NOMO-1 (cell line): Measurements from ENCODE around the gene TSHZ3.

Experiments used
- DNase-seq, 2 experiments: peaks; one replicate each; lab custom pipeline; 2025; ENCODE audit not compliant: unreplicated experiment in 2 of 2; lab: John Stamatoyannopoulos, UW

TSHZ3 gene

GRCh38 chr19:31292639-31293185 is 56.5 kb downstream of the TSHZ3 start:
- DNase-seq = no peak

- DNase-seq = no peak
These were observed 58.2 kb downstream of the TSHZ3 start for GRCh38 chr19:31290931-31291590.

DNA sequence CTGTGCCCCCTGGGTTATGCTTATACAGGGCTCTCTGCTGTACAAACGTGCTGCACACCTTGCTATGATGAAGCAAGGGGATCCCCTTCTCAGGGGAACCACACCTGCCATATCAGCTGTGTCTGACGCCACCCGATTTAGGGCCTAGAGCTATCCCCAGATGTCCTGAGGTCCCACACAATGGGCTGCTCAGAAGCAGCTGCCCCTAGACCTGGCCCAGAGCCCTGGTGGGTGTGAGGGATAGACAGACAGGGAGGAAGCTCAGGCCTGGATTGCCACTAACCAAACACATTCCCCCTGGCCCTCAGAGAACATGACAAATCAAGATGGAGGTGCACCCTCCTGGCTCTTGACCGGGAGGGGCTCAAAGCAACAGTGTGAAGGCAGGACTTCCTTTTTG is 59.3 kb downstream of the TSHZ3 start:
- no peak for DNase-seq

DNA sequence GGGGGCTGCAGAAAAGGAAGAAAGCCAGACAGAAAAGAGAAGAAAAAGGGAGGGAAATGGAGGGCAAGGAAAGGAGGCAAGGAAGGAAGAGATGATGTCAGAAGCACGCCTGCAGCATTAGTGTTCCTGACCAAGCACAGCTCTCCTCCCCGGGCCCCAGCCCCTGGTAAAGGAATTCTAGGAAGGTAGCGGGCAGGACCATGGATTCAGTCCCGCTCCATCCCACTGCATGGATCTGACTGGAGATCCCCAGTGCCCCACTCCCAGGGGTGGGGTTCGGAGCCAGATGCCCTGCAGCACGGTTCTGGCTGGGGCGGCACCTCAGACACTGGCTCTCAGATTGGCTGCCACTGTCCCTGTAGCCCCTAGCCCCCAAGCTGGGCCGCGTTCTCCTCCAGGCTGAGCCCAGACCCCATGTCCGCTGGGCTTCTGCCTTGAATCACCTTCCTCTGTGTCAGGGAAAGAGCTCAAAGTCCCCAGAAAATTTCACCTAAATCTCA is 59.8 kb downstream of the TSHZ3 start:
- no peak for DNase-seq

GRCh38 chr19:31286491-31286890 is 62.7 kb downstream of the TSHZ3 start:
- DNase-seq = no peak

DNA sequence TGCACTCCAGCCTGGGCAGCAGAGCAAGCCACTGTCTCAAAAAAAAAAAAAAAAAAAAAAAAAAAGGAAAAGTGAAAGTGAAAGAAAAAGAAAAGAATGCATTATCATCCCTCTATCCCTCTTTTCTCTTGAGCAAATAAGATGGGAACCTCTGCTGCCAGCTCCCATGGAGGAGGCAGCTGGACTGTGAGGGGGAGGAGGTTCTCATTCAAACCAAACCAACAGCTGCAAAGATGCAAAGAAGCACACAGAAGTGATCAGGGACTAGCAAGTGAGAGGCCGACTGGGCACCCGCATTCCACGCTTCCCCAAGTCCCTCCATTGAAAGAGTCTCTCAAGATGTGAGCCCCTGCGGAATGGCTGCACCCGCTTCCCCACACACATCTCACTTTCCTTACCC is 63.5 kb downstream of the TSHZ3 start:
- no peak for DNase-seq

DNA sequence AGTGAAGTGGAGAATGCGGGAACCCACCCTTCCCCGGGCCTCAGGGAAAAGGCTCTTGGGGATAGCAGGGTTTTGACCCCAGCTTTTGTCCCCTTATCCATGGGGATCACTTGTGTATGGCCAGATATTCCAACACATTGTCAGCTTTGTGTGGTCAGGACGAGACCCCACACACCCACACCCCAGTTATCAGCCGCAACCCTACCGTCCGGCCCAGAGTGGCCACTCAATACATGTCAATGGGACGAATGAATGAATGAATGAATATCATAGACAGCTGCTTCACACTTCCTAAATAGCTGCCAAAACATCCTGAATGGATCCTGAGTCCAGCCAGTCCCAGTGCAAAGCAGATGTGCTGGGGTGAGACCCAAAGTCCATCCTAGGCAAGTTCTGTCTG is 64.6 kb downstream of the TSHZ3 start:
- DNase-seq = no peak

DNA sequence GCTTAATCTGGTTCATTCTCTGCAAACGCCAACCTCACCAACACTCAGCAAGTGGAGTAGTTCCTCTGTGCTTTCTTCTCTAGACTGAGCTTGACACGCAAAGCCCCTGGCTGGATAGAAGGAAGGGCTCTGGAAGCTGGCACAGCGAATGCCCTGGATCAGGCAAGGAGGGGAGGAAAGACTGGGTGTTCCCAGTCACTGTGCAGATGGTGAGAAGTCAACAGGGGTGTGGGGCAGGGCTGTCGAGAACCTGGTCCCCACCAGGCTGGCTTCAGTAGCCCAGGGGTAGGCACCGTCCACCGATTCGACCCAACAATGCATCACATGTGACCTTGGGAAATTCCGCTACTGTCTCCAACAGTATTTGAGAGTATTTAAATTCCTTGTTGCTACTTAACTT is 65.5 kb downstream of the TSHZ3 start:
- DNase-seq = no peak

DNA sequence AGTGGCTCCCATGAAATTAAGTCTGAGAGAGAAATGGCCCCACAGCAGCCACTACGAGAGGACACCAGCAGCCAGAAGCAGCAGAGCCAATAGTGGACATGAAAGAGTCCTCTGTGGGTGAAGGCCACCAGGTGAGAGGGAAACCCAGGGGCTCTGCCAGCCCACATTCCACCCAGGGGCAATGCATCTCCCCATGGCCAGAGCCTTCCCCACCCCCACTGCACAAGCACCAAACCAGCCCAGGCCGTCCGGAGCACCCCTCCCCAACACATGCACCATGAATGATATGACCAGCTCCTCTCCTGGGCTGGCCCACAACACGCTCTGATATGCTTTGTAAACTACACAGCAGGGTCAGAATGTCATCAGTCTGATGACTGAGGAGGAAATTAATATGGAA is 66.9 kb downstream of the TSHZ3 start:
- DNase-seq = no peak

GRCh38 chr19:31280287-31281006 is 68.8 kb downstream of the TSHZ3 start:
- DNase-seq = no peak

- DNase-seq = no peak
These were observed 69.8 kb downstream of the TSHZ3 start for GRCh38 chr19:31279436-31279765.

- DNase-seq = no peak
These were observed 70.4 kb downstream of the TSHZ3 start for GRCh38 chr19:31278555-31279435.

DNA sequence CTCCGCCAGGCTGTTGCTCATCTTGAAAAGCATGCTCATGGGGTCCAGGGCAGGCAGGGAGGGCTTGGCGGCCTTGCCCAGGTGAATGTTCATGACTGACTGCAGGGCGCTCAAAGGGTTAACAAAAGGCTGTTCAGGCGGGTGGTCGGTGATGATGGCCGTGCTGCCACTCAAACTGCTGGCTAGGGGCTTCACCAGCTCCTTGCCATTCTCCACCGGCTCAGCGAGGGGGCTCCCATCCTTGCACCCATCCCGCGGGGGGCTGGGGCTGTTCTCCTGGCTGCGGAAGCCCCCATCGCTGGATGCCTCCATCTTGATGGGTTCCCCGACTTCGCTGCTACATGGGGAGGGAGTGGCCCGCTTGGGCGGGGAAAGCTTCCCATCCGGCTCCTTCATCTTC is 71.7 kb downstream of the TSHZ3 start:
- no peak for DNase-seq

GRCh38 chr19:31276831-31277230 is 72.4 kb downstream of the TSHZ3 start:
- DNase-seq = no peak

DNA sequence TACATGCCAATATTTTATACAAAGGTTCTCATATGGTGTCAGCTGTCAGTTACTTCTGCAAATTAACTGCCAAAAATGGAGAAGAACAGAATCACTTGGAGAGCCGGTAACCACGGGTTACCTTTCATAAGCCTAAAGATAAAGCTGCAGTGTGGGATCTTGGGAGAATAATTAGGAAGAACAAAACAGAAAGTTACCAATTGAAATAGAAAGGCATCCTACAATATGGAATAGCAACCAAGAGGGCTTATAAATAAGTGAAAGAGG is 74.2 kb downstream of the TSHZ3 start:
- DNase-seq = peak; percentile 5 to 41

DNA sequence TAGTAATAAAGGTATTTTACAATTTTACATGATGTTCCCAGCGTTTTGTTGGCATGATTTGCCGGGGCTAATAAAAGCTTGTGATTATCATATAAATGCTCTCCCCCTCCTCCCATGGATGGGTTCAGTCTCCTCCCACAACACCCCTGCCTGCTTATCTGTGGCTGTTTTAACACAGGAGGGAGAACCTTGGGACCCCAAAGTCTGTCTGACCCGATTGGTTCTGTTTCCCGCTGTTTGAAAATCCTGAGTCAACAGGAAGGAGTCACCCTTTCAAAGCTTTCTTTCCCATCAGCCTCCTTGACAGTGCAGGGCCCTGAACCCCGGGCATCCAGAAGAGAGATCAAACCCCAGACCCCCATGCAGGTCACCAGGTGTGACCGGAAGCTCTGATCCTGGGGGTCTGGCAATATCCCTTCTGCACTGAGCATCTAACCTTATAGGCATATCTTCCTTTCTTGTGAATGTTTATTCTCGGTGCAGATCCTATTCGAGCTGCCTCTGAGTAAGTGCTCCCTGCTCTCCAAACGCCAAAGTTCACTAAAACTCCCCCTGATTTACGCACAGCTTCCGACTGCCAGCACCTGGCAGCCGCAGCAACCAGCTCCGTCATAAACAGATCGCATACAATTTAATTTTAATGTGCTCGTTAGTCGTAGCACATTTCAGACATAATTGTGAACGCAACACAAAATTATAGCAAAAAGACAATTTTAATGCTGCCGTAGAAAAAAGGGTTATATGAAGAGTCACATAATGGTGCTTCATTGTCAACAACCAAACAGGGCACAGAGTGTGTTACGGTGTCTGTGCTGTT is 74.8 kb downstream of the TSHZ3 start:
- DNase-seq = no peak

DNA sequence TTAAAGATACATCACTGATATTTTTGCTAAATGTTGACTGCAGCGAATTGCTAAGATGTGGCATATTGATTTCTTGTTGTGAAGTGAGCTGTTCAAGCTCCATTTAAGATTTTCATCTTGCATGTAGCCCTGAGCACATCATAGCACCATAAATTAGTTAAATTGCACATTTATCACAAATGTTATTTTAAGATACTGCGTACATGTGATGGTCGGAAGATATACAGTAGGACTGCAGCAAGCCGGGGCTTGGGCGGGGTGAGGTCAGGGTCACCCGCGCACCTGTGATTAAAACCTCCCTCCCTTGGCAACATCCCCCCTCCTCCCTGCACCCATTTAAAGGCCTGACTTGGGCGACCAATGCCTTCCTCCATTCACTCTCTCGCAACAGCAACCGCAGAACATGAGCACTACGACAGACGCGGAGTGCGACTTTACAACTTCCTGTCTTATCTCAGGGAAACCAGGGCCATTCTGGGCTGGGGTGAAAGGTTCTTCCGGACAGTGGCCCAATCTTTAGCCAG is 76.6 kb downstream of the TSHZ3 start:
- DNase-seq = no peak

DNA sequence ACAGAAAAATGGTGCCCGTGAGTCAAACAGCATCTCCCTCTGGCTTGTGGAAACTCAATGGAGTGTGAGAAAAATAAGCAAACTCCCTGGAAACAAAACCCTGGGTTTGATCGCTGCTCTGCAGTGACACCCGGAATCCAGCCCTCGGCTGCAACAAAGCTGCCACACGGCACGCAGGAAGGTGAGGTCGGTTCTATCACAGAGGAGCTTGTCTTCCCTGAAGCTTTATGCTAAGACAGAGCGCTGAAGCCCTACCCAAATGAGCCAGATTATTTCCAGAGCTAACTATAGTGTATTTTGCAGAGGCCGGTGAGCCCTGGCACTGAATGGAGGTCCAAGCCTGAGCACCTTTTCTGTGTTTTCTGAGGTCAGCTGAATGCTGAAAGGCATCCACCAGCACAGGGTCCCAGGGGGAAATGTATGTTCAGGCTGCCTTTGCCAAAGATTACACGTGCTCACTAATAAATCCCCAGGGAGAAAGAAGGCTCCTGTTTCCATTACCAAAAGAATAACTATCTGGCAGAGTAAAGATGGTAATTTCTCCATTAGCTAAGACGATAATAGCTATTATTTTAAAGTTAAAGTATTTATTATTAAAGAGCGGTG is 77.8 kb downstream of the TSHZ3 start:
- DNase-seq = no peak

- DNase-seq = no peak
These were observed 78.3 kb downstream of the TSHZ3 start for GRCh38 chr19:31270897-31271296.
